Measurements from ENCODE around the gene THAP4.
A peak's percentile ranks its signal among the peaks of the same experiment; 100 is the strongest.

Gene THAP4

GRCh38 chr2:241541564-241542277 is 95.2 kb downstream of the THAP4 start:
- TF ChIP-seq CTCF (IDR thresholded peaks at IDR 0.05; ENCODE audit: extremely low read depth, insufficient read depth, missing control alignments): no peak
- peak; percentile 21 for DNase-seq (ENCODE audit: low spot score)
- in situ Hi-C loops (cut with MboI; ENCODE audit: low pct_unique_long_range_greater_than_20kb, low sequenced_read_pairs, unreplicated experiment): no loop called here

GRCh38 chr2:241540771-241541561 is 96.0 kb downstream of the THAP4 start:
- peak; percentile 92 for DNase-seq (ENCODE audit: low spot score)
- in situ Hi-C loops (cut with MboI; ENCODE audit: low pct_unique_long_range_greater_than_20kb, low sequenced_read_pairs, unreplicated experiment): no loop called here

GRCh38 chr2:241540401-241540770 is 96.6 kb downstream of the THAP4 start:
- TF ChIP-seq CTCF (IDR thresholded peaks at IDR 0.05; ENCODE audit: extremely low read depth, insufficient read depth, missing control alignments): no peak
- in situ Hi-C loops (cut with MboI; ENCODE audit: low pct_unique_long_range_greater_than_20kb, low sequenced_read_pairs, unreplicated experiment): no loop called here
- DNase-seq (ENCODE audit: low spot score): no peak

More at GRCh38 chr2:241540771-241541561, 96.0 kb downstream of the THAP4 start:
- no peak for TF ChIP-seq CTCF (IDR thresholded peaks at IDR 0.05; ENCODE audit: extremely low read depth, insufficient read depth, missing control alignments)

- no peak for DNase-seq (ENCODE audit: low spot score)
- in situ Hi-C loops (cut with MboI; ENCODE audit: low pct_unique_long_range_greater_than_20kb, low sequenced_read_pairs, unreplicated experiment): no loop called here
- TF ChIP-seq CTCF (IDR thresholded peaks at IDR 0.05; ENCODE audit: extremely low read depth, insufficient read depth, missing control alignments): no peak
Observed at GRCh38 chr2:241539616-241540374, 97.2 kb downstream of the THAP4 start.

GRCh38 chr2:241538838-241539615 is 97.9 kb downstream of the THAP4 start:
- in situ Hi-C loops (cut with MboI; ENCODE audit: low pct_unique_long_range_greater_than_20kb, low sequenced_read_pairs, unreplicated experiment): no loop called here

More at GRCh38 chr2:241538838-241539615, 97.9 kb downstream of the THAP4 start:
- DNase-seq (ENCODE audit: low spot score): no peak
- no peak for TF ChIP-seq CTCF (IDR thresholded peaks at IDR 0.05; ENCODE audit: extremely low read depth, insufficient read depth, missing control alignments)
